IMR-90 (cell line): ENCODE measurements around the gene DPH6. TPM values are rescaled to one million over a fixed set of nuclear protein-coding genes. Genes with fewer than 3 reads are reported as not detected.
A peak's percentile ranks its signal among the peaks of the same experiment; 100 is the strongest.
"Not testable (repeated sequence)": the region's sequence is repeated elsewhere in the genome, so short reads cannot be mapped to it uniquely, and the experiment has no call there.

ENCODE experiments used
- ATAC-seq: fragments of 200-7000 bp; cut with Tn5 transposase; 2 replicates; pipeline ENCODE4 v1.9.1; 2020; ENCODE audit warnings: low read depth, mild to moderate bottlenecking, moderate library complexity
- BruUV-seq: library from RNA; stranded (reverse); fragments of 400-500 nt; replicated peaks from 2 replicates; lab custom pipeline; 2021; lab: Mats Ljungman, UMichigan
- CTCF ChIA-PET: fragments of 300-600 bp; formaldehyde crosslinking; extraction: SDS; loops from one replicate; lab custom pipeline; 2021; ENCODE audit warnings: antibody characterized with exemption; lab: Yijun Ruan, JAX
- POLR2A ChIA-PET: fragments of 300-600 bp; sonication (Branson Sonifier 250); formaldehyde crosslinking; loops from one replicate; lab custom pipeline; 2022; ENCODE audit warnings: antibody characterized with exemption; ENCODE audit not compliant: unreplicated experiment; lab: Charles Lee
- DNase-seq: peaks from one replicate; pipeline ENCODE4 v3.0.0; 2013
- H2AFZ ChIP-seq: replicated peaks from 2 replicates; pipeline ENCODE3; 2013; ENCODE audit warnings: low read length, mild to moderate bottlenecking; ENCODE audit not compliant: poor library complexity
- H2AK5ac ChIP-seq: 2 replicates; pipeline ENCODE4 v1.6.1; 2013; ENCODE audit warnings: low read depth, low read length, inconsistent platforms
- H2AK9ac ChIP-seq: replicated peaks from 2 replicates; pipeline ENCODE3; 2013; ENCODE audit warnings: mild to moderate bottlenecking, low read depth, low read length, moderate library complexity; ENCODE audit not compliant: poor library complexity
- H2BK120ac ChIP-seq: 2 replicates; pipeline ENCODE4 v1.6.1; 2013; ENCODE audit warnings: low read depth, low read length, inconsistent platforms
- H2BK15ac ChIP-seq: 3 replicates; pipeline ENCODE4 v1.6.1; 2013; ENCODE audit warnings: low read depth, low read length, inconsistent platforms
- H2BK20ac ChIP-seq: 2 replicates; pipeline ENCODE4 v1.6.1; 2013; ENCODE audit warnings: low read depth, mild to moderate bottlenecking, inconsistent platforms, low read length, moderate library complexity
- H2BK5ac ChIP-seq: 2 replicates; pipeline ENCODE4 v1.6.1; 2013; ENCODE audit warnings: mild to moderate bottlenecking, low read depth, low read length, inconsistent platforms; ENCODE audit not compliant: poor library complexity, severe bottlenecking
- H3K14ac ChIP-seq: replicated peaks from 2 replicates; pipeline ENCODE4 v1.6.1; 2013; ENCODE audit warnings: low read depth, low read length, inconsistent platforms
- H3K18ac ChIP-seq: 2 replicates; pipeline ENCODE4 v1.6.1; 2013; ENCODE audit warnings: low read depth, low read length, control low read depth
- H3K23ac ChIP-seq: 2 replicates; pipeline ENCODE4 v1.6.1; 2013; ENCODE audit warnings: low read depth, low read length, inconsistent platforms
- H3K27ac ChIP-seq: 2 replicates; pipeline ENCODE4 v1.5.1; 2013; ENCODE audit warnings: mild to moderate bottlenecking, control low read depth, low read length; ENCODE audit not compliant: insufficient read depth
- H3K27me3 ChIP-seq: 2 replicates; pipeline ENCODE4 v1.6.1; 2013; ENCODE audit warnings: low read length; ENCODE audit not compliant: control insufficient read depth, insufficient read depth
- H3K36me3 ChIP-seq: 2 replicates; pipeline ENCODE4 v1.6.1; 2013; ENCODE audit warnings: low read length, mixed read lengths; ENCODE audit not compliant: control insufficient read depth, insufficient read depth
- H3K4ac ChIP-seq: 2 replicates; pipeline ENCODE4 v1.6.1; 2013; ENCODE audit warnings: low read depth, low read length, inconsistent platforms
- H3K4me1 ChIP-seq: 2 replicates; pipeline ENCODE4 v1.6.1; 2013; ENCODE audit warnings: low read length, mixed read lengths; ENCODE audit not compliant: control insufficient read depth, insufficient read depth
- H3K4me2 ChIP-seq: 2 replicates; pipeline ENCODE4 v1.6.1; 2013; ENCODE audit warnings: low read depth, mild to moderate bottlenecking, control low read depth, low read length, moderate library complexity
- H3K4me3 ChIP-seq: 2 replicates; pipeline ENCODE4 v1.5.1; 2013; ENCODE audit warnings: low read depth, mild to moderate bottlenecking, control low read depth, low read length, moderate library complexity; ENCODE audit not compliant: insufficient read depth
- H3K56ac ChIP-seq: 2 replicates; pipeline ENCODE4 v1.6.1; 2013; ENCODE audit warnings: low read length, inconsistent platforms; ENCODE audit not compliant: insufficient read depth; ENCODE audit errors: extremely low read depth
- H3K79me1 ChIP-seq, 2 experiments: 2 replicates each; pipeline ENCODE4 v1.6.1; 2013; ENCODE audit warnings: low read length in 2 of 2, inconsistent platforms in 1 of 2, low read depth in 1 of 2
- H3K9ac ChIP-seq: 2 replicates; pipeline ENCODE4 v1.6.1; 2013; ENCODE audit warnings: low read depth, low read length, control low read depth
- H3K9me1 ChIP-seq: 2 replicates; pipeline ENCODE4 v1.6.1; 2013; ENCODE audit warnings: low read length, inconsistent platforms; ENCODE audit not compliant: insufficient read depth
- H3K9me3 ChIP-seq: 2 replicates; pipeline ENCODE4 v1.6.1; 2013; ENCODE audit warnings: low read length; ENCODE audit not compliant: control insufficient read depth, insufficient read depth
- H4K20me1 ChIP-seq: 2 replicates; pipeline ENCODE4 v1.6.1; 2013; ENCODE audit warnings: low read length, inconsistent platforms; ENCODE audit not compliant: insufficient read depth
- H4K5ac ChIP-seq: 2 replicates; pipeline ENCODE4 v1.6.1; 2013; ENCODE audit warnings: mild to moderate bottlenecking, low read depth, low read length, control low read depth
- H4K8ac ChIP-seq, 2 experiments: 2 replicates each; pipeline ENCODE4 v1.6.1; 2013; ENCODE audit warnings: low read depth in 2 of 2, low read length in 2 of 2, control low read depth in 1 of 2, inconsistent platforms in 1 of 2
- H4K91ac ChIP-seq: 2 replicates; pipeline ENCODE4 v1.6.1; 2013; ENCODE audit warnings: low read depth, low read length, inconsistent platforms; ENCODE audit not compliant: insufficient read depth
- CEBPB ChIP-seq: IDR thresholded peaks from 2 replicates; pipeline ENCODE4 v1.6.1; 2012; ENCODE audit warnings: low read depth, low read length, improper control_type of control experiment
- CHD1 ChIP-seq: IDR thresholded peaks from 2 replicates; pipeline ENCODE4 v1.6.1; 2012; ENCODE audit warnings: low read depth, low read length, improper control_type of control experiment
- FOS ChIP-seq: fragments of 150-350 bp; IDR thresholded peaks from 2 replicates; pipeline ENCODE4 v1.6.1; 2016; ENCODE audit warnings: low read depth, low read length
- MAFK ChIP-seq: IDR thresholded peaks from 2 replicates; pipeline ENCODE4 v1.6.1; 2012; ENCODE audit warnings: low read depth, low read length, improper control_type of control experiment
- RAD21 ChIP-seq: IDR thresholded peaks from 2 replicates; pipeline ENCODE4 v1.6.1; 2012; ENCODE audit warnings: low read length, improper control_type of control experiment
- RFX5 ChIP-seq: IDR thresholded peaks from 2 replicates; pipeline ENCODE4 v1.8.0; 2012; ENCODE audit warnings: low read depth, mild to moderate bottlenecking, low read length, moderate library complexity
- WGBS, 2 experiments: methylation state at CpG; one replicate each; pipeline versions ENCODE4 v1.1.5 to v1.1.7; 2013; ENCODE audit warnings: missing lambda C conversion rate in 2 of 2; ENCODE audit not compliant: insufficient read length in 1 of 2; ENCODE audit errors: extremely low coverage in 2 of 2; 5-methylcytosine and 5-hydroxymethylcytosine counted together
- dilution Hi-C: fragments of 300-500 bp; cut with HindIII; formaldehyde crosslinking; loops from one replicate; pipeline ENCODE4 v1.14.3; 2018; ENCODE audit warnings: low sequenced_read_pairs; ENCODE audit not compliant: unreplicated experiment
- in situ Hi-C: fragments of 300-500 bp; cut with MboI; formaldehyde crosslinking; loops from 3 replicates; pipeline ENCODE4 v1.14.3; 2019; ENCODE audit warnings: low sequenced_read_pairs, inconsistent platforms, mixed read lengths
- intact Hi-C: fragments of 100-400 bp; cut with micrococcal nuclease; formaldehyde crosslinking; loops from 2 replicates; pipeline ENCODE4 v1.10.0; 2022
- polyA plus RNA-seq, 3 experiments: library from polyadenylated mRNA; depleted of rRNA; stranded (reverse); fragments of >200 nt; gene quantifications; 2 replicates each; pipeline ENCODE4 v1.2.3, GENCODE V29; 2012; ENCODE audit warnings: low replicate concordance in 1 of 3
- total RNA-seq: library from RNA; depleted of rRNA; stranded (reverse); fragments of >200 nt; gene quantifications from 2 replicates; pipeline ENCODE4 v1.2.3, GENCODE V29; 2012

The DPH6 gene
- total and polyA plus RNA-seq, 2 of the 4 experiments (the other 2 are of a cell fraction): 6.1 to 8.1 TPM

- CTCF ChIA-PET: interaction anchor here (1.8 to 4.0 kb wide), 3 partner anchors 152 to 367 kb away, joined by 4 to 70 read pairs (median 31); no protein-coding TSS in a partner anchor
- H2BK15ac ChIP-seq: no peak overlapping the region
- no peak overlapping the region for H4K5ac ChIP-seq
- POLR2A ChIA-PET: no interaction called here
- no peak overlapping the region for H2AFZ ChIP-seq
- dilution Hi-C loops: no loop called here
- no peak overlapping the region for H2AK9ac ChIP-seq
- WGBS, 2 experiments: no CpG with 5 or more reads among the region's 1 CpG
- H3K23ac ChIP-seq: no peak overlapping the region
- no TSS peak for BruUV-seq
- no peaks in the 10 kb centered on the region for H3K9me1 ChIP-seq
- H3K18ac ChIP-seq: no peak overlapping the region
- no peak overlapping the region for H3K4me3 ChIP-seq
- H3K4me1 ChIP-seq: peaks cover 8% of the 10 kb centered on the region; the same call in 1 of the 2 replicates
- in situ Hi-C loops: no loop called here
- DNase-seq (no peak), ATAC-seq (no peak)
- H4K20me1 ChIP-seq: no peaks in the 10 kb centered on the region
- H3K4ac ChIP-seq: no peak overlapping the region; the same call in 1 of the 2 replicates
- no peaks in the 10 kb centered on the region for H3K9me3 ChIP-seq
- intact Hi-C loops: no loop called here
- no peaks in the 10 kb centered on the region for H3K79me1 ChIP-seq
- H2BK5ac ChIP-seq: no peak overlapping the region
- H3K27ac ChIP-seq: no peak overlapping the region
- H3K9ac ChIP-seq: no peak overlapping the region
- H3K4me2 ChIP-seq: no peak overlapping the region
- TF ChIP-seq CHD1 (no peak), RFX5 (no peak), RAD21 (no peak), FOS (no peak), CEBPB (peak; percentile 75), MAFK (no peak)
- H3K14ac ChIP-seq: no peak overlapping the region
- H2AK5ac ChIP-seq: no peak overlapping the region
- no peak overlapping the region for H3K56ac ChIP-seq
- H3K27me3 ChIP-seq: no peaks in the 10 kb centered on the region
- no peak overlapping the region for H4K91ac ChIP-seq
- 0 out of 2 replicates have a peak, but pooled peaks cover 1% of the 10 kb centered on the region for H3K36me3 ChIP-seq
- H2BK20ac ChIP-seq: no peak overlapping the region
- no peak overlapping the region for H2BK120ac ChIP-seq
- H4K8ac ChIP-seq: no peak overlapping the region
Measured at GRCh38 chr15:35442742-35443141, 103.2 kb downstream of the DPH6 start.

- H2BK20ac ChIP-seq, BruUV-seq, H2AFZ ChIP-seq, H3K14ac ChIP-seq, H3K27me3 ChIP-seq, H3K56ac ChIP-seq, H3K4ac ChIP-seq, H2BK120ac ChIP-seq, H2AK5ac ChIP-seq, H3K18ac ChIP-seq, dilution Hi-C loops, intact Hi-C loops, H3K4me2 ChIP-seq, H3K9ac ChIP-seq, POLR2A ChIA-PET, H3K9me3 ChIP-seq, H3K36me3 ChIP-seq, in situ Hi-C loops, H3K9me1 ChIP-seq, H3K4me3 ChIP-seq, CTCF ChIA-PET, H2AK9ac ChIP-seq, H3K23ac ChIP-seq, H3K27ac ChIP-seq, H2BK15ac ChIP-seq, H3K79me1 ChIP-seq, H4K20me1 ChIP-seq, DNase-seq, H4K8ac ChIP-seq, H4K5ac ChIP-seq, ATAC-seq, H3K4me1 ChIP-seq, H4K91ac ChIP-seq, H2BK5ac ChIP-seq: not testable (repeated sequence)
- WGBS, 2 experiments: no CpG with 5 or more reads among the region's 4 CpGs
Measured at GRCh38 chr15:35441279-35441678, 104.7 kb downstream of the DPH6 start.
